ENCODE measurements around the gene RAD51B. TPM values are rescaled to one million over a fixed set of nuclear protein-coding genes. Genes with fewer than 3 reads are reported as not detected.

The RAD51B gene
- total RNA-seq, 1 experiment from 2014 or later = 20.0 TPM

- intact Hi-C loops (cut with micrococcal nuclease) = no loop called here
- no peak for ATAC-seq
- no peaks in the 10 kb centered on the region for H3K79me2 ChIP-seq (ENCODE audit: insufficient read depth, low read length)
- RAD21 ChIA-PET (ENCODE audit: low non-redundant PET in 1 of 2, low total read pairs in 2 of 2, uncharacterized antibody in 2 of 2, unreplicated experiment in 2 of 2) = no interaction called here
- H3K9ac ChIP-seq (ENCODE audit: low read length) = no peak overlapping the region
- no peak overlapping the region for H2AFZ ChIP-seq (ENCODE audit: low read depth, low read length, poor library complexity, severe bottlenecking)
- H3K9me3 ChIP-seq (ENCODE audit: control insufficient read depth in 1 of 2, insufficient read depth in 1 of 2, low read depth in 1 of 2, low read length in 2 of 2) = peaks cover 0 to 7% of the 10 kb centered on the region in 2 experiments; a peak in 1 of 4 replicates
- H3K4me3 ChIP-seq (replicated peaks in 1 of 2; ENCODE audit: low read depth in 1 of 2, low read length in 2 of 2) = no peak overlapping the region
- H3K27me3 ChIP-seq (ENCODE audit: insufficient read depth, low read length) = no peaks in the 10 kb centered on the region
- POLR2A ChIA-PET = no interaction called here
- TF ChIP-seq MAX (IDR thresholded peaks at IDR 0.05) (no peak), JUND (IDR thresholded peaks at IDR 0.05) (no peak), CBX3 (IDR thresholded peaks at IDR 0.05; ENCODE audit: low read depth) (no peak), ZFX (IDR thresholded peaks at IDR 0.05) (no peak), EZH2 (IDR thresholded peaks at IDR 0.05) (no peak), CEBPB (IDR thresholded peaks at IDR 0.05; ENCODE audit: low read depth) (no peak)
- no peaks in the 10 kb centered on the region for H3K9me2 ChIP-seq (ENCODE audit: insufficient read depth)
- no peak overlapping the region for H3K4me2 ChIP-seq (ENCODE audit: low read length)
- no TSS peak for BruUV-seq (replicated peaks)
- no peak for DNase-seq (ENCODE audit: low read depth, low spot score)
- H3K27ac ChIP-seq (ENCODE audit: low read depth, low read length) = no peak overlapping the region
- peaks cover 0 to 14% of the 10 kb centered on the region in 2 experiments; a peak in 2 of 4 replicates for H3K4me1 ChIP-seq (ENCODE audit: control insufficient read depth in 1 of 2, insufficient read depth in 2 of 2, low read length in 2 of 2)
- no peaks in the 10 kb centered on the region for H4K20me1 ChIP-seq (ENCODE audit: insufficient read depth)
- CTCF ChIA-PET = no interaction called here
- H3K36me3 ChIP-seq (ENCODE audit: control insufficient read depth in 1 of 2, insufficient read depth in 2 of 2, low read length in 2 of 2) = no peaks in the 10 kb centered on the region
Measured at GRCh38 chr14:68607867-68608573, 788.4 kb downstream of the RAD51B start.

GRCh38 chr14:68608574-68608962 lies 789.0 kb downstream of the RAD51B start:
- POLR2A ChIA-PET = no interaction called here
- Histone ChIP-seq H3K36me3 (ENCODE audit: control insufficient read depth in 1 of 2, insufficient read depth in 2 of 2, low read length in 2 of 2) (no peaks in the 10 kb centered on the region), H3K4me1 (ENCODE audit: control insufficient read depth in 1 of 2, insufficient read depth in 2 of 2, low read length in 2 of 2) (peaks cover 0 to 8% of the 10 kb centered on the region in 2 experiments; a peak in 2 of 4 replicates), H2AFZ (ENCODE audit: low read depth, low read length, poor library complexity, severe bottlenecking) (no peak overlapping the region), H3K27me3 (ENCODE audit: insufficient read depth, low read length) (no peaks in the 10 kb centered on the region), H3K9ac (ENCODE audit: low read length) (no peak overlapping the region), H3K9me3 (ENCODE audit: control insufficient read depth in 1 of 2, insufficient read depth in 1 of 2, low read depth in 1 of 2, low read length in 2 of 2) (peaks cover 0 to 7% of the 10 kb centered on the region in 2 experiments; a peak in 1 of 4 replicates), H3K27ac (ENCODE audit: low read depth, low read length) (no peak overlapping the region; the same call in 1 of the 2 replicates), H3K4me2 (ENCODE audit: low read length) (no peak overlapping the region), H3K79me2 (ENCODE audit: insufficient read depth, low read length) (no peaks in the 10 kb centered on the region), H3K4me3 (replicated peaks in 1 of 2; ENCODE audit: low read depth in 1 of 2, low read length in 2 of 2) (no peak overlapping the region), H3K9me2 (ENCODE audit: insufficient read depth) (no peaks in the 10 kb centered on the region), H4K20me1 (ENCODE audit: insufficient read depth) (no peaks in the 10 kb centered on the region)
- ATAC-seq (no peak), DNase-seq (ENCODE audit: low read depth, low spot score) (no peak)
- TF ChIP-seq SIN3A (IDR thresholded peaks at IDR 0.05; ENCODE audit: low read depth) (no peak), POLR2AphosphoS5 (IDR thresholded peaks at IDR 0.05; ENCODE audit: low read depth, low read length) (no peak), RAD21 (IDR thresholded peaks at IDR 0.05; ENCODE audit: low read depth) (no peak), MAX (IDR thresholded peaks at IDR 0.05) (no peak), JUND (IDR thresholded peaks at IDR 0.05) (no peak), CEBPB (IDR thresholded peaks at IDR 0.05; ENCODE audit: low read depth) (no peak), EZH2phosphoT487 (IDR thresholded peaks at IDR 0.05; ENCODE audit: borderline replicate concordance) (no peak), EGR1 (IDR thresholded peaks at IDR 0.05; ENCODE audit: low read depth) (no peak)
- RAD21 ChIA-PET (ENCODE audit: low non-redundant PET in 1 of 2, low total read pairs in 2 of 2, uncharacterized antibody in 2 of 2, unreplicated experiment in 2 of 2) = no interaction called here
- intact Hi-C loops (cut with micrococcal nuclease) = no loop called here
- BruUV-seq (replicated peaks) = no TSS peak
- CTCF ChIA-PET = no interaction called here

Data from HCT116 (cell line).